ENCODE results near the gene KRTAP9-7.
"Not testable (repeated sequence)": the region's sequence is repeated elsewhere in the genome, so short reads cannot be mapped to it uniquely, and the experiment has no call there.

Gene KRTAP9-7

GRCh38 chr17:41256291-41256685 lies 19.2 kb upstream of the KRTAP9-7 start:
- in situ Hi-C loops (cut with HindIII; ENCODE audit: low pct_unique_long_range_greater_than_20kb, low sequenced_read_pairs) = no loop called here
- no peak for TF ChIP-seq JUND (IDR thresholded peaks at IDR 0.05; ENCODE audit: low read depth)
- no peak for DNase-seq (ENCODE audit: low read depth in 1 of 2, low spot score in 1 of 2)

GRCh38 chr17:41258406-41258805 lies 17.1 kb upstream of the KRTAP9-7 start:
- no peak for DNase-seq (ENCODE audit: low read depth in 1 of 2, low spot score in 1 of 2)
- in situ Hi-C loops (cut with HindIII; ENCODE audit: low pct_unique_long_range_greater_than_20kb, low sequenced_read_pairs) = no loop called here
- no peak for TF ChIP-seq JUND (IDR thresholded peaks at IDR 0.05; ENCODE audit: low read depth)

- DNase-seq (ENCODE audit: low read depth in 1 of 2, low spot score in 1 of 2) = no peak
- no peak for TF ChIP-seq JUND (IDR thresholded peaks at IDR 0.05; ENCODE audit: low read depth)
- in situ Hi-C loops (cut with HindIII; ENCODE audit: low pct_unique_long_range_greater_than_20kb, low sequenced_read_pairs) = no loop called here
These were observed 12.3 kb upstream of the KRTAP9-7 start for GRCh38 chr17:41263212-41263611.

- no peak for TF ChIP-seq JUND (IDR thresholded peaks at IDR 0.05; ENCODE audit: low read depth)
- peak in 1 of 2 experiments; percentile 22 for DNase-seq (ENCODE audit: low read depth in 1 of 2, low spot score in 1 of 2)
- in situ Hi-C loops (cut with HindIII; ENCODE audit: low pct_unique_long_range_greater_than_20kb, low sequenced_read_pairs) = no loop called here
These were observed 10.9 kb upstream of the KRTAP9-7 start for GRCh38 chr17:41264599-41264998.

GRCh38 chr17:41265078-41265477 lies 10.4 kb upstream of the KRTAP9-7 start, which contains the start of gene KRTAP9-6:
Gene KRTAP9-6, plus strand, starts transcription at chr17:41265378. Its CDS starts 0 bp downstream, at chr17:41265378.
- in situ Hi-C loops (cut with HindIII; ENCODE audit: low pct_unique_long_range_greater_than_20kb, low sequenced_read_pairs) = no loop called here
- no peak for TF ChIP-seq JUND (IDR thresholded peaks at IDR 0.05; ENCODE audit: low read depth)
- no peak for DNase-seq (ENCODE audit: low read depth in 1 of 2, low spot score in 1 of 2)

GRCh38 chr17:41267711-41268110 lies 7.8 kb upstream of the KRTAP9-7 start:
- DNase-seq (ENCODE audit: low read depth in 1 of 2, low spot score in 1 of 2) = no peak
- no peak for TF ChIP-seq JUND (IDR thresholded peaks at IDR 0.05; ENCODE audit: low read depth)
- in situ Hi-C loops (cut with HindIII; ENCODE audit: low pct_unique_long_range_greater_than_20kb, low sequenced_read_pairs) = no loop called here

- in situ Hi-C loops (cut with HindIII; ENCODE audit: low pct_unique_long_range_greater_than_20kb, low sequenced_read_pairs); DNase-seq (ENCODE audit: low read depth in 1 of 2, low spot score in 1 of 2): not testable (repeated sequence)
These were observed 4.2 kb upstream of the KRTAP9-7 start for GRCh38 chr17:41271323-41271722.

GRCh38 chr17:41271858-41272257 lies 3.6 kb upstream of the KRTAP9-7 start:
- no peak for DNase-seq (ENCODE audit: low read depth in 1 of 2, low spot score in 1 of 2)
- no peak for TF ChIP-seq JUND (IDR thresholded peaks at IDR 0.05; ENCODE audit: low read depth)
- in situ Hi-C loops (cut with HindIII; ENCODE audit: low pct_unique_long_range_greater_than_20kb, low sequenced_read_pairs) = no loop called here

GRCh38 chr17:41278176-41278955 lies 2.9 kb downstream of the KRTAP9-7 start:
- no peak for TF ChIP-seq JUND (IDR thresholded peaks at IDR 0.05; ENCODE audit: low read depth)
- no peak for DNase-seq (ENCODE audit: low read depth in 1 of 2, low spot score in 1 of 2)
- in situ Hi-C loops (cut with HindIII; ENCODE audit: low pct_unique_long_range_greater_than_20kb, low sequenced_read_pairs) = no loop called here

- peak in 1 of 2 experiments; percentile 4 for DNase-seq (ENCODE audit: low read depth in 1 of 2, low spot score in 1 of 2)
- in situ Hi-C loops (cut with HindIII; ENCODE audit: low pct_unique_long_range_greater_than_20kb, low sequenced_read_pairs) = no loop called here
- no peak for TF ChIP-seq JUND (IDR thresholded peaks at IDR 0.05; ENCODE audit: low read depth)
These were observed 8.5 kb downstream of the KRTAP9-7 start for GRCh38 chr17:41284043-41284442.

- no peak for TF ChIP-seq JUND (IDR thresholded peaks at IDR 0.05; ENCODE audit: low read depth)
- DNase-seq (ENCODE audit: low read depth in 1 of 2, low spot score in 1 of 2) = peak in 1 of 2 experiments; percentile 0
- in situ Hi-C loops (cut with HindIII; ENCODE audit: low pct_unique_long_range_greater_than_20kb, low sequenced_read_pairs) = no loop called here
These were observed 9.0 kb downstream of the KRTAP9-7 start for GRCh38 chr17:41284546-41284945.

GRCh38 chr17:41287050-41287449 lies 11.6 kb downstream of the KRTAP9-7 start:
- in situ Hi-C loops (cut with HindIII; ENCODE audit: low pct_unique_long_range_greater_than_20kb, low sequenced_read_pairs) = no loop called here
- DNase-seq (ENCODE audit: low read depth in 1 of 2, low spot score in 1 of 2) = no peak

GRCh38 chr17:41294016-41294415 lies 18.5 kb downstream of the KRTAP9-7 start:
- TF ChIP-seq JUND (IDR thresholded peaks at IDR 0.05; ENCODE audit: low read depth) = no peak
- in situ Hi-C loops (cut with HindIII; ENCODE audit: low pct_unique_long_range_greater_than_20kb, low sequenced_read_pairs) = no loop called here
- no peak for DNase-seq (ENCODE audit: low read depth in 1 of 2, low spot score in 1 of 2)

More at GRCh38 chr17:41287050-41287449, 11.6 kb downstream of the KRTAP9-7 start:
- no peak for TF ChIP-seq JUND (IDR thresholded peaks at IDR 0.05; ENCODE audit: low read depth)

GRCh38 chr17:41296846-41297245 lies 21.3 kb downstream of the KRTAP9-7 start:
- no peak for DNase-seq (ENCODE audit: low read depth in 1 of 2, low spot score in 1 of 2)
- no peak for TF ChIP-seq JUND (IDR thresholded peaks at IDR 0.05; ENCODE audit: low read depth)
- in situ Hi-C loops (cut with HindIII; ENCODE audit: low pct_unique_long_range_greater_than_20kb, low sequenced_read_pairs) = no loop called here
